ENCODE data around the gene ATP2B2. TPM values are rescaled to one million over a fixed set of nuclear protein-coding genes. Genes with fewer than 3 reads are reported as not detected.

Gene ATP2B2
- total RNA-seq, 1 experiment from 2014 or later = not detected

- H3K4me1 Mint-ChIP-seq (ENCODE audit: low read depth, unreplicated experiment) = no peaks in the 10 kb centered on the region
- H3K4me3 Mint-ChIP-seq (ENCODE audit: low read depth, unreplicated experiment) = no peak overlapping the region
- TF ChIP-seq CTCF (IDR thresholded peaks at IDR 0.05; ENCODE audit: unreplicated experiment) = no peak
- peaks cover 64% of the 10 kb centered on the region for H3K36me3 Mint-ChIP-seq (ENCODE audit: insufficient read depth, unreplicated experiment)
- no peaks in the 10 kb centered on the region for H3K9me3 Mint-ChIP-seq (ENCODE audit: low read depth, unreplicated experiment)
- H3K27ac Mint-ChIP-seq (ENCODE audit: unreplicated experiment) = no peak overlapping the region
- DNase-seq = no peak
- no peaks in the 10 kb centered on the region for H3K27me3 Mint-ChIP-seq (ENCODE audit: unreplicated experiment)
- CTCF ChIA-PET = no interaction called here
- BruUV-seq (replicated peaks) = no TSS peak
- intact Hi-C loops (cut with micrococcal nuclease; ENCODE audit: unreplicated experiment) = no loop called here
Observed at GRCh38 chr3:10291641-10292040, 213.7 kb downstream of the ATP2B2 start.

GRCh38 chr3:10290481-10291176 is 214.8 kb downstream of the ATP2B2 start:
- Mint-ChIP-seq H3K4me1 (ENCODE audit: low read depth, unreplicated experiment) (no peaks in the 10 kb centered on the region), H3K27me3 (ENCODE audit: unreplicated experiment) (no peaks in the 10 kb centered on the region), H3K36me3 (ENCODE audit: insufficient read depth, unreplicated experiment) (peaks cover 59% of the 10 kb centered on the region), H3K27ac (ENCODE audit: unreplicated experiment) (no peak overlapping the region), H3K9me3 (ENCODE audit: low read depth, unreplicated experiment) (no peaks in the 10 kb centered on the region), H3K4me3 (ENCODE audit: low read depth, unreplicated experiment) (no peak overlapping the region)
- CTCF ChIA-PET = interaction anchor here (0.6 kb wide), 1 partner anchor 16 kb away, joined by 3 read pairs; no protein-coding TSS in a partner anchor
- intact Hi-C loops (cut with micrococcal nuclease; ENCODE audit: unreplicated experiment) = no loop called here
- BruUV-seq (replicated peaks) = no TSS peak
- TF ChIP-seq CTCF (IDR thresholded peaks at IDR 0.05; ENCODE audit: unreplicated experiment) = no peak
- no peak for DNase-seq

GRCh38 chr3:10289787-10290355 is 215.5 kb downstream of the ATP2B2 start:
- no peak for DNase-seq
- no peak overlapping the region for H3K4me3 Mint-ChIP-seq (ENCODE audit: low read depth, unreplicated experiment)
- intact Hi-C loops (cut with micrococcal nuclease; ENCODE audit: unreplicated experiment) = no loop called here
- no peak for TF ChIP-seq CTCF (IDR thresholded peaks at IDR 0.05; ENCODE audit: unreplicated experiment)
- CTCF ChIA-PET = no interaction called here
- BruUV-seq (replicated peaks) = no TSS peak
- peaks cover 53% of the 10 kb centered on the region for H3K36me3 Mint-ChIP-seq (ENCODE audit: insufficient read depth, unreplicated experiment)
- no peak overlapping the region for H3K27ac Mint-ChIP-seq (ENCODE audit: unreplicated experiment)
- H3K4me1 Mint-ChIP-seq (ENCODE audit: low read depth, unreplicated experiment) = no peaks in the 10 kb centered on the region
- H3K9me3 Mint-ChIP-seq (ENCODE audit: low read depth, unreplicated experiment) = no peaks in the 10 kb centered on the region
- no peaks in the 10 kb centered on the region for H3K27me3 Mint-ChIP-seq (ENCODE audit: unreplicated experiment)

- intact Hi-C loops (cut with micrococcal nuclease; ENCODE audit: unreplicated experiment) = no loop called here
- Mint-ChIP-seq H3K4me1 (ENCODE audit: low read depth, unreplicated experiment) (no peaks in the 10 kb centered on the region), H3K27ac (ENCODE audit: unreplicated experiment) (no peak overlapping the region), H3K36me3 (ENCODE audit: insufficient read depth, unreplicated experiment) (peaks cover 51% of the 10 kb centered on the region), H3K4me3 (ENCODE audit: low read depth, unreplicated experiment) (no peak overlapping the region), H3K27me3 (ENCODE audit: unreplicated experiment) (no peaks in the 10 kb centered on the region), H3K9me3 (ENCODE audit: low read depth, unreplicated experiment) (no peaks in the 10 kb centered on the region)
- CTCF ChIA-PET = no interaction called here
- DNase-seq = no peak
- no peak for TF ChIP-seq CTCF (IDR thresholded peaks at IDR 0.05; ENCODE audit: unreplicated experiment)
- no TSS peak for BruUV-seq (replicated peaks)
Observed at GRCh38 chr3:10289077-10289476, 216.3 kb downstream of the ATP2B2 start.
